Tibial artery (tissue), 4 donors: ENCODE measurements around the gene SLC6A19.

Experiments
- DNase-seq, 2 donors: peaks; one replicate each; pipeline ENCODE4 v3.0.0-alpha.2; 2019
- H3K27ac ChIP-seq, 2 donors: fragments of 200-600 bp; sonication (generic) in 1 of 2; 1 replicate in 1 of 2; 2 replicates in 1 of 2; pipeline ENCODE4 v1.5.1; 2018 to 2019; ENCODE audit warnings: mild to moderate bottlenecking in 1 of 2
- H3K27me3 ChIP-seq, 2 donors: fragments of 200-600 bp; sonication (generic) in 1 of 2; one replicate each; pipeline versions ENCODE4 v1.5.1 to v1.6.0; 2016 to 2019
- H3K36me3 ChIP-seq, 3 donors: fragments of 200-600 bp; sonication (generic) in 2 of 3; one replicate each; pipeline ENCODE4 v1.5.1; 2016 to 2019; ENCODE audit warnings: mild to moderate bottlenecking in 2 of 3
- H3K4me1 ChIP-seq, 4 donors: fragments of 200-600 bp; sonication (generic) in 2 of 4; 1 replicate in 3 of 4; 2 replicates in 1 of 4; pipeline ENCODE4 v1.5.1; 2016 to 2019
- H3K4me3 ChIP-seq, 2 donors: fragments of 200-600 bp; sonication (generic) in 1 of 2; 1 replicate in 1 of 2; 2 replicates in 1 of 2; pipeline ENCODE4 v1.5.1; 2018 to 2019; ENCODE audit warnings: mild to moderate bottlenecking in 2 of 2
- H3K9me3 ChIP-seq, 3 donors: fragments of 200-600 bp; sonication (generic) in 1 of 3; one replicate each; pipeline ENCODE4 v1.5.1; 2016 to 2019
- CTCF ChIP-seq, 2 experiments: fragments of 200-600 bp in 1 of 2; fragments of 450-650 bp in 1 of 2; IDR thresholded peaks; one replicate each; pipeline ENCODE4 v1.5.1; 2017 to 2019; ENCODE audit warnings: antibody characterized with exemption in 2 of 2, mild to moderate bottlenecking in 1 of 2, moderate library complexity in 1 of 2
- intact Hi-C: fragments of 100-400 bp; cut with DNase I; formaldehyde crosslinking; loops from one replicate; pipeline ENCODE4 v1.15.0; 2023; ENCODE audit warnings: low total_unique reads

The SLC6A19 gene

DNA sequence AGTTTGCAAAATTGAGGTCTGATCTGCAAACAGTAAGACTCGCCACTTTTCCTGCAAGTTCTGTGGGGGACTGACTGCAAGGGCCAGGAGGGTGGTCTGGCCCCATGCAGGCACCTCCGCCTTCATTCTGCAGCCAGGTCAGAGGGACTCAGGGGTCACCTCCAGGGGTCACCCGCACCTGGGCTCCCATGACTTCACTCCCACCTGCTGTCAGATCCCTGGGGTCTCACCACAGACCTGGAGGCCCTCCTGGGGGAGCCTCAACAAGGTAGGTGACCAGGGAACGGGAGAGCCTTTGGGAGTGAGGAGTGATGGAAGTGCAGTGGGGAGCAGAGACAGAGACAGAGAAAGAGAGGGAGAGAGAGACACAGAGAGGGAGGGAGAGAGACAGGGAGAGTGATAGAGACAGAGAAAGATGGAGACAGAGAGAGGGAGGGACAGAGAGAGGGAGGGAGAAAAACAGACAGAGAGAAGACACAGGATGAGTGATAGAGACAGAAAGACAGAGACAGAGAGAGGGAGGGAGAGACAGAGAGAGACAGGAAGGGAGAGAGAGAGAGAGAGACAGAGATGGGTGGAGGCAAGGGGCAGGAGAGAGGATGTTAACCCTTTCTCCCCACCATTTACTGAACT, 41.5 kb upstream of the SLC6A19 start:
- peaks cover 0 to 76% of the 10 kb centered on the region in 2 donors for H3K27me3 ChIP-seq
- no peak for DNase-seq
- intact Hi-C loops, result no loop called here
- H3K4me3 ChIP-seq, result no peak overlapping the region
- H3K4me1 ChIP-seq, result peaks cover 0 to 14% (median 10%) of the 10 kb centered on the region in 4 donors
- no peaks in the 10 kb centered on the region for H3K36me3 ChIP-seq
- no peaks in the 10 kb centered on the region for H3K9me3 ChIP-seq
- H3K27ac ChIP-seq, result no peak overlapping the region
- TF ChIP-seq CTCF (IDR thresholded peaks at IDR 0.05), result no peak

DNA sequence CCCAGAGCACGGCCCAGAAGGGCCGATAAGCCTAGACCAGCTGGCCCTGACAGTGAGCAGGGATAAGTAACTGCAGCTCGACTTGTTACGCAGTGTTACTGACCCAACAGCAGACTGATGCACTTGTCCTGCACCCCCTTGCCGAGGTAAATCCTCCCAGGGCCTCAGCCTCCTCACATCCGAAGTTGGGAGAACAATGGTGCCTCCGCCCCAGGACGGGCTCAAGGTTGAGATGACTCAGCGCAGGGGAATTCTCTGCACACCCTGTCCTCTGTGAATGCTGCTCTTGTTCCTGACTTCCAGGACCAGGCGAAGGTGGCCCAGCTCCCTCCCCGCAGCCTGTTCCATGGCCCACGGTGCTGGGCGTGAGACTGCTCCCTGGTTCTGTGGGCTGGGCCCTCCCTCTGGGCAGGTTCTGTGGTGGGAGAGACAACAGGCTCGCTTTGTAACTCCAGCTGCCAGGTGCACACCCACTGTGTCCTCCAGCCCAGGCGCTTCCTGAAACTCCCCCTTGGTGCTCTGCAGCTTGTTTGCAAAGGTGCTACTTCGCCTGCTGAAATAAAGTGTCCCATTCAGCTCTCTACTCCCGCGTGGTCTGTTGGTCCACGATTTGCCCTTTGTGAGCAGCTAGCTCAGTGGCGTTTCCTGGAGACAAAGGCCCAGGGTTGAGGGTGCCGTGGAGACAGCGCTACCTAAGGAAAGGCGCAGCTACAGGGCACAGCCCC, 40.1 kb upstream of the SLC6A19 start:
- DNase-seq, result no peak
- Histone ChIP-seq H3K27ac (no peak overlapping the region), H3K4me3 (no peak overlapping the region), H3K36me3 (no peaks in the 10 kb centered on the region), H3K27me3 (peaks cover 0 to 62% of the 10 kb centered on the region in 2 donors), H3K4me1 (peaks cover 0 to under 1% (median 0%) of the 10 kb centered on the region in 4 donors), H3K9me3 (no peaks in the 10 kb centered on the region)
- TF ChIP-seq CTCF (IDR thresholded peaks at IDR 0.05), result no peak
- intact Hi-C loops, result no loop called here

GRCh38 chr5:1161833-1162229, 39.6 kb upstream of the SLC6A19 start:
- Histone ChIP-seq H3K4me3 (no peak overlapping the region), H3K27me3 (peaks cover 0 to 60% of the 10 kb centered on the region in 2 donors), H3K27ac (no peak overlapping the region), H3K36me3 (no peaks in the 10 kb centered on the region), H3K9me3 (no peaks in the 10 kb centered on the region), H3K4me1 (no peaks in the 10 kb centered on the region)
- intact Hi-C loops, result no loop called here
- no peak for TF ChIP-seq CTCF (IDR thresholded peaks at IDR 0.05)
- no peak for DNase-seq

DNA sequence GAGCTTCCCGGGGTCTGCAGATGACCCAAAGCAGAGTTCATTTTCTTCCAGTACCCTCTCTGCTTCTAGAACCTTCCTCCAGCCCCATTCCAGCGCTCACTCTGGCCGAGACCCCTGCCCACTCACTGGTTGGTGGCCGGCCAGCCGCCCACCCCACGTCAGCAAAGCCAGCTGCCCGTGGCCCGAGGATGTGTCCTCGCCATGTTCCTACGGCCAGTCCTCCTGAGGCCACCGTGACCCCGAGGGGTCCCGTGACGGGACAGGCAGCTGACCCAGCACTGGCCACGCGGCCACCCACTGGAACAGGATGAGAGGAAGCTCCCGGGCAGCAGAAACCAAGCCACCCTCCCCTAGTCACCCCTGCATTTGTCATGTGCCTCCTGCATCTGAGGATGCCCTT, 39.1 kb upstream of the SLC6A19 start:
- H3K4me1 ChIP-seq, result no peaks in the 10 kb centered on the region
- no peaks in the 10 kb centered on the region for H3K36me3 ChIP-seq
- no peak for TF ChIP-seq CTCF (IDR thresholded peaks at IDR 0.05)
- no peaks in the 10 kb centered on the region for H3K9me3 ChIP-seq
- no peak overlapping the region for H3K4me3 ChIP-seq
- intact Hi-C loops, result no loop called here
- no peak for DNase-seq
- H3K27me3 ChIP-seq, result peaks cover 0 to 57% of the 10 kb centered on the region in 2 donors
- no peak overlapping the region for H3K27ac ChIP-seq

GRCh38 chr5:1162751-1163150, 38.6 kb upstream of the SLC6A19 start:
- Histone ChIP-seq H3K27ac (no peak overlapping the region), H3K36me3 (no peaks in the 10 kb centered on the region), H3K9me3 (no peaks in the 10 kb centered on the region), H3K27me3 (peaks cover 0 to 57% of the 10 kb centered on the region in 2 donors), H3K4me1 (no peaks in the 10 kb centered on the region), H3K4me3 (no peak overlapping the region)
- no peak for DNase-seq
- intact Hi-C loops, result no loop called here
- no peak for TF ChIP-seq CTCF (IDR thresholded peaks at IDR 0.05)
